Activated CD4-positive, alpha-beta T cell treated with anti-CD3 and anti-CD28 coated beads, Interleukin-2, amount 10 ng/mL, durations not matched to agents 24 days and 14 days (primary cell): ENCODE results near the gene PLCH2. TPM values are rescaled to one million over a fixed set of nuclear protein-coding genes. Genes with fewer than 3 reads are reported as not detected.

Experiments
- DNase-seq: peaks from one replicate; pipeline ENCODE4 v3.0.0; 2022
- H3K27ac Mint-ChIP-seq: one replicate; pipeline ENCODE4 v1.8.0; 2022; ENCODE audit warnings: mild to moderate bottlenecking, mixed read lengths
- H3K27me3 Mint-ChIP-seq: one replicate; pipeline ENCODE4 v1.8.0; 2022; ENCODE audit warnings: mixed read lengths
- H3K36me3 Mint-ChIP-seq: one replicate; pipeline ENCODE4 v1.8.0; 2022; ENCODE audit warnings: low read depth, mild to moderate bottlenecking, mixed read lengths
- H3K4me1 Mint-ChIP-seq: one replicate; pipeline ENCODE4 v1.8.0; 2021; ENCODE audit warnings: mixed read lengths
- H3K4me3 Mint-ChIP-seq: one replicate; pipeline ENCODE4 v1.8.0; 2022; ENCODE audit warnings: mild to moderate bottlenecking, moderate library complexity, mixed read lengths
- H3K9me3 Mint-ChIP-seq: one replicate; pipeline ENCODE4 v1.8.0; 2021; ENCODE audit warnings: mixed read lengths
- intact Hi-C: fragments of 100-400 bp; cut with micrococcal nuclease; formaldehyde crosslinking; loops from one replicate; pipeline ENCODE4 v1.15.1; 2023
- total RNA-seq: library from RNA; stranded (reverse); gene quantifications from 2 replicates; pipeline ENCODE4 v1.2.3, GENCODE V29; 2022

PLCH2 gene
- total RNA-seq, 1 donor from 2014 or later = 2.8 TPM

- Mint-ChIP-seq H3K36me3 (no peaks in the 10 kb centered on the region), H3K4me3 (no peak overlapping the region), H3K9me3 (no peaks in the 10 kb centered on the region), H3K27me3 (no peaks in the 10 kb centered on the region), H3K27ac (no peak overlapping the region), H3K4me1 (no peaks in the 10 kb centered on the region)
- no peak for DNase-seq
- intact Hi-C loops = no loop called here
These were observed 15.9 kb upstream of the PLCH2 start for GRCh38 chr1:2460203-2460602.

- intact Hi-C loops = no loop called here
- Mint-ChIP-seq H3K36me3 (no peaks in the 10 kb centered on the region), H3K4me1 (no peaks in the 10 kb centered on the region), H3K27ac (no peak overlapping the region), H3K9me3 (no peaks in the 10 kb centered on the region), H3K27me3 (no peaks in the 10 kb centered on the region), H3K4me3 (no peak overlapping the region)
- no peak for DNase-seq
These were observed 14.9 kb upstream of the PLCH2 start for GRCh38 chr1:2460996-2461751.

GRCh38 chr1:2462819-2463218 is 13.3 kb upstream of the PLCH2 start:
- Mint-ChIP-seq H3K9me3 (no peaks in the 10 kb centered on the region), H3K4me3 (no peak overlapping the region), H3K27ac (no peak overlapping the region), H3K27me3 (no peaks in the 10 kb centered on the region), H3K36me3 (no peaks in the 10 kb centered on the region), H3K4me1 (no peaks in the 10 kb centered on the region)
- intact Hi-C loops = no loop called here
- DNase-seq = no peak

- no peak for DNase-seq
- Mint-ChIP-seq H3K27me3 (no peaks in the 10 kb centered on the region), H3K27ac (no peak overlapping the region), H3K36me3 (no peaks in the 10 kb centered on the region), H3K9me3 (no peaks in the 10 kb centered on the region), H3K4me1 (no peaks in the 10 kb centered on the region), H3K4me3 (no peak overlapping the region)
- intact Hi-C loops = no loop called here
These were observed 12.7 kb upstream of the PLCH2 start for GRCh38 chr1:2463396-2463795.

GRCh38 chr1:2465371-2466269 is 10.5 kb upstream of the PLCH2 start:
- no peak overlapping the region for H3K27ac Mint-ChIP-seq
- no peaks in the 10 kb centered on the region for H3K9me3 Mint-ChIP-seq
- no peak for DNase-seq
- H3K4me1 Mint-ChIP-seq = no peaks in the 10 kb centered on the region
- no peaks in the 10 kb centered on the region for H3K27me3 Mint-ChIP-seq
- intact Hi-C loops = no loop called here
- H3K36me3 Mint-ChIP-seq = no peaks in the 10 kb centered on the region
- H3K4me3 Mint-ChIP-seq = no peak overlapping the region

GRCh38 chr1:2466270-2466665 is 9.8 kb upstream of the PLCH2 start:
- no peak overlapping the region for H3K27ac Mint-ChIP-seq
- intact Hi-C loops = no loop called here
- H3K27me3 Mint-ChIP-seq = no peaks in the 10 kb centered on the region
- no peaks in the 10 kb centered on the region for H3K36me3 Mint-ChIP-seq
- DNase-seq = no peak
- H3K4me3 Mint-ChIP-seq = no peak overlapping the region
- no peaks in the 10 kb centered on the region for H3K4me1 Mint-ChIP-seq
- no peaks in the 10 kb centered on the region for H3K9me3 Mint-ChIP-seq

- Mint-ChIP-seq H3K9me3 (no peaks in the 10 kb centered on the region), H3K4me3 (no peak overlapping the region), H3K27me3 (no peaks in the 10 kb centered on the region), H3K27ac (no peak overlapping the region), H3K36me3 (no peaks in the 10 kb centered on the region), H3K4me1 (no peaks in the 10 kb centered on the region)
- intact Hi-C loops = no loop called here
- peak; percentile 79 for DNase-seq
These were observed 9.0 kb upstream of the PLCH2 start for GRCh38 chr1:2466958-2467554.

GRCh38 chr1:2468041-2468472 is 8.0 kb upstream of the PLCH2 start:
- H3K9me3 Mint-ChIP-seq = no peaks in the 10 kb centered on the region
- DNase-seq = peak; percentile 82
- H3K4me1 Mint-ChIP-seq = no peaks in the 10 kb centered on the region
- no peak overlapping the region for H3K27ac Mint-ChIP-seq
- no peaks in the 10 kb centered on the region for H3K36me3 Mint-ChIP-seq
- no peak overlapping the region for H3K4me3 Mint-ChIP-seq
- no peaks in the 10 kb centered on the region for H3K27me3 Mint-ChIP-seq
- intact Hi-C loops = no loop called here

GRCh38 chr1:2468540-2468939 is 7.5 kb upstream of the PLCH2 start:
- H3K27ac Mint-ChIP-seq = no peak overlapping the region

GRCh38 chr1:2469103-2469940 is 6.8 kb upstream of the PLCH2 start:
- H3K27me3 Mint-ChIP-seq = no peaks in the 10 kb centered on the region

More at GRCh38 chr1:2468540-2468939, 7.5 kb upstream of the PLCH2 start:
- intact Hi-C loops = no loop called here
- H3K4me3 Mint-ChIP-seq = no peak overlapping the region
- no peaks in the 10 kb centered on the region for H3K9me3 Mint-ChIP-seq
- H3K4me1 Mint-ChIP-seq = no peaks in the 10 kb centered on the region
- no peak for DNase-seq
- no peaks in the 10 kb centered on the region for H3K36me3 Mint-ChIP-seq
- H3K27me3 Mint-ChIP-seq = no peaks in the 10 kb centered on the region

GRCh38 chr1:2470290-2471158 is 5.6 kb upstream of the PLCH2 start:
- Mint-ChIP-seq H3K36me3 (no peaks in the 10 kb centered on the region), H3K4me1 (no peaks in the 10 kb centered on the region), H3K27me3 (no peaks in the 10 kb centered on the region), H3K4me3 (no peak overlapping the region), H3K27ac (no peak overlapping the region), H3K9me3 (no peaks in the 10 kb centered on the region)
- DNase-seq = no peak
- intact Hi-C loops = no loop called here

More at GRCh38 chr1:2469103-2469940, 6.8 kb upstream of the PLCH2 start:
- Mint-ChIP-seq H3K4me3 (no peak overlapping the region), H3K36me3 (no peaks in the 10 kb centered on the region), H3K9me3 (no peaks in the 10 kb centered on the region), H3K4me1 (no peaks in the 10 kb centered on the region), H3K27ac (no peak overlapping the region)
- DNase-seq = no peak
- intact Hi-C loops = no loop called here

GRCh38 chr1:2471159-2471471 is 5.0 kb upstream of the PLCH2 start:
- no peak for DNase-seq

GRCh38 chr1:2471587-2472001 is 4.5 kb upstream of the PLCH2 start:
- H3K9me3 Mint-ChIP-seq = no peaks in the 10 kb centered on the region
- no peaks in the 10 kb centered on the region for H3K4me1 Mint-ChIP-seq
- no peak for DNase-seq
- no peaks in the 10 kb centered on the region for H3K36me3 Mint-ChIP-seq
- no peak overlapping the region for H3K4me3 Mint-ChIP-seq
- no peaks in the 10 kb centered on the region for H3K27me3 Mint-ChIP-seq
- H3K27ac Mint-ChIP-seq = no peak overlapping the region
- intact Hi-C loops = no loop called here

More at GRCh38 chr1:2471159-2471471, 5.0 kb upstream of the PLCH2 start:
- Mint-ChIP-seq H3K4me1 (no peaks in the 10 kb centered on the region), H3K36me3 (no peaks in the 10 kb centered on the region), H3K9me3 (no peaks in the 10 kb centered on the region), H3K27me3 (no peaks in the 10 kb centered on the region), H3K27ac (no peak overlapping the region), H3K4me3 (no peak overlapping the region)
- intact Hi-C loops = no loop called here
